GM12878 (cell line): Measurements from ENCODE around the gene QPCT. TPM values are rescaled to one million over a fixed set of nuclear protein-coding genes. Genes with fewer than 3 reads are reported as not detected.

Source experiments
- ATAC-seq: fragments of 200-7000 bp; cut with Tn5 transposase; 3 replicates; pipeline ENCODE4 v1.9.1; 2020; ENCODE audit warnings: mild to moderate bottlenecking, moderate library complexity
- BruUV-seq: library from RNA; stranded (reverse); fragments of 400-500 nt; replicated peaks from 2 replicates; lab custom pipeline; 2021; lab: Mats Ljungman, UMichigan
- CTCF ChIA-PET: fragments of 300-600 bp; sonication (Branson Sonifier 250); formaldehyde crosslinking; extraction: SDS; loops from one replicate; lab custom pipeline; 2021; ENCODE audit warnings: inconsistent platforms; lab: Yijun Ruan, JAX
- POLR2A ChIA-PET: fragments of 350-600 bp; formaldehyde crosslinking; extraction: SDS; loops from one replicate; lab custom pipeline; 2021; ENCODE audit warnings: inconsistent platforms; lab: Charles Lee
- RAD21 ChIA-PET: fragments of 300-600 bp; sonication (Branson Sonifier 250); formaldehyde crosslinking; loops from one replicate; lab custom pipeline; 2023; ENCODE audit warnings: antibody characterized with exemption; ENCODE audit not compliant: unreplicated experiment; lab: Charles Lee
- SMC1A ChIA-PET: fragments of 300-600 bp; sonication (Branson Sonifier 250); formaldehyde crosslinking; loops from one replicate; lab custom pipeline; 2023; ENCODE audit not compliant: unreplicated experiment, uncharacterized antibody; lab: Charles Lee
- DNase-seq: peaks from one replicate; pipeline ENCODE4 v3.0.0-alpha.2; 2011; ENCODE audit warnings: low read depth, low spot score
- FAIRE-seq: peaks from 3 replicates; lab custom pipeline; 2011; peaks lifted over from hg19 to GRCh38; lab: Jason Lieb, UNC
- H2AFZ ChIP-seq: 2 replicates; pipeline ENCODE4 v1.6.0; 2011; ENCODE audit warnings: low read depth, low read length, control low read depth; ENCODE audit not compliant: control insufficient read depth
- H3K27ac ChIP-seq: 2 replicates; pipeline ENCODE4 v1.5.1; 2011; ENCODE audit warnings: control low read depth; ENCODE audit not compliant: control insufficient read depth, insufficient read depth
- H3K27me3 ChIP-seq, 2 experiments: replicated peaks in 1 of 2; 2 replicates each; pipeline versions ENCODE4 v1.6.0 to v1.6.1; 2011; ENCODE audit warnings: low read length in 1 of 2; ENCODE audit not compliant: control insufficient read depth in 2 of 2, insufficient read depth in 2 of 2
- H3K36me3 ChIP-seq, 2 experiments: 2 replicates each; pipeline ENCODE4 v1.5.1; 2011; ENCODE audit warnings: low read length in 1 of 2; ENCODE audit not compliant: control insufficient read depth in 2 of 2, insufficient read depth in 2 of 2
- H3K4me1 ChIP-seq: 2 replicates; pipeline ENCODE4 v1.6.1; 2011; ENCODE audit warnings: mild to moderate bottlenecking, low read length, moderate library complexity, mixed read lengths; ENCODE audit not compliant: control insufficient read depth, insufficient read depth
- H3K4me2 ChIP-seq: 2 replicates; pipeline ENCODE4 v1.6.0; 2011; ENCODE audit warnings: control low read depth; ENCODE audit not compliant: control insufficient read depth, insufficient read depth
- H3K4me3 ChIP-seq: fragments of 200-600 bp; sonication (generic); 2 replicates; pipeline ENCODE4 v1.5.1; 2016
- H3K79me2 ChIP-seq: 2 replicates; pipeline ENCODE4 v1.6.0; 2011; ENCODE audit warnings: low read length; ENCODE audit not compliant: control insufficient read depth, insufficient read depth
- H3K9ac ChIP-seq: 2 replicates; pipeline ENCODE4 v1.8.0; 2011; ENCODE audit warnings: low read length, control low read depth, mixed read lengths; ENCODE audit not compliant: control insufficient read depth, insufficient read depth
- H3K9me3 ChIP-seq: replicated peaks from 3 replicates; pipeline ENCODE4 v1.5.1; 2011; ENCODE audit warnings: mild to moderate bottlenecking, low read length; ENCODE audit not compliant: control insufficient read depth, insufficient read depth
- H4K20me1 ChIP-seq: 2 replicates; pipeline ENCODE4 v1.6.0; 2011; ENCODE audit not compliant: control insufficient read depth, insufficient read depth
- ATF2 ChIP-seq: IDR thresholded peaks from 2 replicates; pipeline ENCODE4 v1.6.1; 2012; ENCODE audit warnings: low read length, inconsistent platforms
- CHD1 ChIP-seq: IDR thresholded peaks from 2 replicates; pipeline ENCODE4 v1.6.1; 2012; ENCODE audit warnings: low read depth, low read length, improper control_type of control experiment
- CTCF ChIP-seq, 3 experiments: IDR thresholded peaks in 2 of 3; conservative IDR thresholded peaks in 1 of 3; 2 replicates each; pipeline ENCODE4 v1.5.1; 2011; ENCODE audit warnings: low read depth in 3 of 3, low read length in 3 of 3, mild to moderate bottlenecking in 3 of 3, control low read depth in 2 of 3, moderate library complexity in 2 of 3, inconsistent platforms in 1 of 3, mixed read lengths in 1 of 3; ENCODE audit not compliant: control insufficient read depth in 2 of 3, insufficient read depth in 1 of 3; ENCODE audit errors: extremely low read depth in 1 of 3
- E2F4 ChIP-seq: IDR thresholded peaks from 2 replicates; pipeline ENCODE4 v1.6.1; 2012; ENCODE audit warnings: low read depth, low read length, improper control_type of control experiment
- HDAC6 ChIP-seq: fragments of 200-600 bp; sonication (generic); IDR thresholded peaks from one replicate; pipeline ENCODE4 v1.8.0; 2017; ENCODE audit warnings: antibody characterized with exemption; ENCODE audit not compliant: unreplicated experiment
- KLF5 ChIP-seq: fragments of 450-650 bp; IDR thresholded peaks from 2 replicates; pipeline ENCODE4 v1.6.1; 2014; ENCODE audit warnings: mild to moderate bottlenecking; ENCODE audit not compliant: partially characterized antibody
- MAX ChIP-seq: IDR thresholded peaks from 2 replicates; pipeline ENCODE4 v1.6.1; 2012; ENCODE audit warnings: low read depth, low read length, improper control_type of control experiment
- MEF2A ChIP-seq: IDR thresholded peaks from 2 replicates; pipeline ENCODE4 v1.6.1; 2011; ENCODE audit warnings: low read depth, mild to moderate bottlenecking, low read length, moderate library complexity; ENCODE audit not compliant: insufficient read depth
- NFYA ChIP-seq: IDR thresholded peaks from 2 replicates; pipeline ENCODE4 v1.6.1; 2011; ENCODE audit warnings: low read depth, mild to moderate bottlenecking, low read length, improper control_type of control experiment, borderline replicate concordance
- PAX8 ChIP-seq: fragments of 450-650 bp; IDR thresholded peaks from 2 replicates; pipeline ENCODE4 v1.6.1; 2017; ENCODE audit warnings: mild to moderate bottlenecking, moderate library complexity
- ZNF384 ChIP-seq: IDR thresholded peaks from 2 replicates; pipeline ENCODE4 v1.6.1; 2012; ENCODE audit warnings: low read depth, mild to moderate bottlenecking, low read length, improper control_type of control experiment, borderline replicate concordance
- WGBS: methylation state at CpG from one replicate; pipeline ENCODE4 v1.1.6; 2016; ENCODE audit warnings: low lambda C conversion rate; ENCODE audit not compliant: insufficient replicate concordance, insufficient coverage; ENCODE audit errors: missing lambda C conversion rate; 5-methylcytosine and 5-hydroxymethylcytosine counted together
- in situ Hi-C: fragments of 300-500 bp; cut with MboI; formaldehyde crosslinking; loops from 9 replicates; pipeline ENCODE4 v1.14.3; 2018; ENCODE audit warnings: mixed read lengths
- intact Hi-C: fragments of 100-400 bp; cut with micrococcal nuclease; formaldehyde crosslinking; loops from one replicate; pipeline ENCODE4 v1.14.2; 2022; ENCODE audit not compliant: unreplicated experiment
- polyA plus RNA-seq, 11 experiments: library from polyadenylated mRNA; depleted of rRNA in 4 of 11; unstranded in 6 of 11; stranded (reverse) in 5 of 11; fragments of >200 nt; fragmentation: Nextera tagmentation in 4 of 11; fragmentation: Illumina TruSeq in 1 of 11; extraction: Ambion mirVana in 4 of 11; extraction: Trizol in 1 of 11; gene quantifications; 1 replicate in 1 of 11; 2 replicates in 10 of 11; pipeline versions ENCODE4 v1.2.1 to v1.2.3, GENCODE V29; 2011 to 2016; ENCODE audit warnings: inconsistent platforms in 2 of 11, missing spikeins in 2 of 11, low read depth in 1 of 11
- total RNA-seq, 4 experiments: library from RNA; depleted of rRNA in 3 of 4; stranded (reverse); fragments of >200 nt in 3 of 4; fragmentation: Illumina TruSeq in 1 of 4; extraction: Trizol in 1 of 4; gene quantifications; 2 replicates each; pipeline versions ENCODE4 v1.2.1 to v1.2.3, GENCODE V29; 2013 to 2021

QPCT gene
- total and polyA plus RNA-seq, 10 of the 15 experiments (the other 5 are each of a cell fraction or from before 2014, with no cell fraction given) = 0.14 to 0.86 (median 0.18) TPM; not detected in 1

GRCh38 chr2:37326285-37326684 is 18.1 kb upstream of the QPCT start:
- Histone ChIP-seq H2AFZ (no peak overlapping the region), H3K27ac (no peak overlapping the region), H4K20me1 (no peaks in the 10 kb centered on the region), H3K4me2 (no peak overlapping the region), H3K4me3 (no peak overlapping the region), H3K27me3 (peaks cover 2 to 6% of the 10 kb centered on the region in 2 experiments), H3K36me3 (no peaks in the 10 kb centered on the region), H3K9ac (no peak overlapping the region), H3K4me1 (peaks cover 3% of the 10 kb centered on the region; the same call in 1 of the 2 replicates), H3K79me2 (peaks cover 5% of the 10 kb centered on the region), H3K9me3 (no peaks in the 10 kb centered on the region)
- 56% methylated on average over 2 of the region's 2 CpGs for WGBS
- no peak for DNase-seq
- SMC1A ChIA-PET = interaction anchor here (2.2 kb wide), 1 partner anchor 19 kb away, joined by 7 read pairs; no protein-coding TSS in a partner anchor
- in situ Hi-C loops (no loop called here), intact Hi-C loops (no loop called here)
- TF ChIP-seq MEF2A = no peak
- TF ChIP-seq E2F4 = no peak
- no peak for TF ChIP-seq CTCF (IDR thresholded peaks at IDR 0.05 in 2 of 3, conservative IDR thresholded peaks at IDR 0.05 in 1 of 3; ENCODE audit: control insufficient read depth in 2 of 3, extremely low read depth in 1 of 3, insufficient read depth in 1 of 3, low read depth in 3 of 3, low read length in 3 of 3)
- no peak for TF ChIP-seq ZNF384
- TF ChIP-seq ATF2 = no peak
- TF ChIP-seq HDAC6 = no peak
- TF ChIP-seq KLF5 = no peak
- TF ChIP-seq NFYA = no peak
- no peak for TF ChIP-seq PAX8
- no peak for TF ChIP-seq CHD1
- no peak for TF ChIP-seq MAX
- RAD21 ChIA-PET = interaction anchor here (1.1 kb wide), 1 partner anchor 49 kb away, joined by 3 read pairs; no protein-coding TSS in a partner anchor
- FAIRE-seq = no peak
- no peak for ATAC-seq
- CTCF ChIA-PET = interaction anchor here (0.8 to 1.4 kb wide), 3 partner anchors 14 to 51 kb away, joined by 3 read pairs; no protein-coding TSS in a partner anchor
- POLR2A ChIA-PET = no interaction called here
- no TSS peak for BruUV-seq
